Endothelial cell of umbilical vein (primary cell): Measurements from ENCODE around the gene BATF. TPM values are rescaled to one million over a fixed set of nuclear protein-coding genes. Genes with fewer than 3 reads are reported as not detected.

Source experiments
- BruUV-seq: library from RNA; stranded (reverse); fragments of 400-500 nt; replicated peaks from 2 replicates; lab custom pipeline; 2021; lab: Mats Ljungman, UMichigan
- CTCF ChIA-PET: fragments of 300-600, 350-600 bp; sonication (Branson Sonifier 250); formaldehyde crosslinking; loops from one replicate; lab custom pipeline; 2021; ENCODE audit warnings: antibody characterized with exemption, inconsistent platforms; lab: Charles Lee
- POLR2A ChIA-PET: fragments of 300-600, 350-600 bp; sonication (Branson Sonifier 250); formaldehyde crosslinking; loops from one replicate; lab custom pipeline; 2021; ENCODE audit warnings: antibody characterized with exemption, inconsistent platforms; lab: Charles Lee
- DNase-seq: peaks from one replicate; pipeline ENCODE4 v3.0.0-alpha.2; 2011; ENCODE audit warnings: low read depth, low spot score
- FAIRE-seq: peaks from 2 replicates; lab custom pipeline; 2011; peaks lifted over from hg19 to GRCh38; lab: Jason Lieb, UNC
- H2AFZ ChIP-seq: 2 replicates; pipeline ENCODE4 v1.6.0; 2012; ENCODE audit warnings: low read depth, low read length, control low read depth, inconsistent platforms
- H3K27ac ChIP-seq: 2 replicates; pipeline ENCODE4 v1.5.1; 2011; ENCODE audit warnings: low read depth, mild to moderate bottlenecking, control low read depth, low read length, moderate library complexity; ENCODE audit not compliant: insufficient read depth
- H3K27me3 ChIP-seq, 2 experiments: 2 replicates each; pipeline versions ENCODE4 v1.6.0 to v1.6.1; 2011; ENCODE audit warnings: low read length in 2 of 2, mixed read lengths in 1 of 2; ENCODE audit not compliant: control insufficient read depth in 2 of 2, insufficient read depth in 2 of 2
- H3K36me3 ChIP-seq, 2 experiments: 2 replicates in 1 of 2; 3 replicates in 1 of 2; pipeline ENCODE4 v1.5.1; 2011; ENCODE audit warnings: low read length in 2 of 2, mild to moderate bottlenecking in 1 of 2, moderate library complexity in 1 of 2; ENCODE audit not compliant: control insufficient read depth in 2 of 2, insufficient read depth in 2 of 2; ENCODE audit errors: extremely low read depth in 1 of 2
- H3K4me1 ChIP-seq: 3 replicates; pipeline ENCODE4 v1.5.1; 2011; ENCODE audit warnings: mild to moderate bottlenecking, low read length; ENCODE audit not compliant: control insufficient read depth, insufficient read depth; ENCODE audit errors: extremely low read depth
- H3K4me2 ChIP-seq: 2 replicates; pipeline ENCODE4 v1.6.1; 2011; ENCODE audit warnings: low read length, control low read depth, mixed read lengths; ENCODE audit not compliant: insufficient read depth
- H3K4me3 ChIP-seq, 3 experiments: fragments of 200-600 bp in 1 of 3; sonication (generic), shearing (Covaris generic) in 1 of 3; replicated peaks in 1 of 3; 2 replicates each; pipeline ENCODE4 v1.5.1; 2011 to 2016; ENCODE audit warnings: control low read depth in 3 of 3, low read length in 3 of 3, mild to moderate bottlenecking in 2 of 3, inconsistent platforms in 1 of 3, low read depth in 1 of 3, moderate library complexity in 1 of 3; ENCODE audit not compliant: insufficient read depth in 1 of 3
- H3K79me2 ChIP-seq: 2 replicates; pipeline ENCODE4 v1.6.0; 2012; ENCODE audit warnings: low read length, inconsistent platforms; ENCODE audit not compliant: control insufficient read depth, insufficient read depth
- H3K9ac ChIP-seq: replicated peaks from 2 replicates; pipeline ENCODE3; 2011; ENCODE audit warnings: low read length, control low read depth; ENCODE audit not compliant: insufficient read depth; ENCODE audit errors: extremely low read depth
- H3K9me1 ChIP-seq: replicated peaks from 3 replicates; pipeline ENCODE4 v1.6.0; 2011; ENCODE audit warnings: mild to moderate bottlenecking, low read length; ENCODE audit not compliant: control insufficient read depth, insufficient read depth; ENCODE audit errors: extremely low read depth
- H3K9me3 ChIP-seq: replicated peaks from 2 replicates; pipeline ENCODE4 v1.5.1; 2012; ENCODE audit warnings: low read length, inconsistent platforms; ENCODE audit not compliant: control insufficient read depth, insufficient read depth
- H4K20me1 ChIP-seq: replicated peaks from 2 replicates; pipeline ENCODE3; 2011; ENCODE audit warnings: mild to moderate bottlenecking, low read length; ENCODE audit not compliant: control insufficient read depth, insufficient read depth; ENCODE audit errors: extremely low read depth
- EZH2 ChIP-seq: IDR thresholded peaks from 2 replicates; pipeline ENCODE4 v1.6.1; 2012; ENCODE audit warnings: borderline replicate concordance, low read depth, mild to moderate bottlenecking, moderate library complexity, low read length, inconsistent platforms; ENCODE audit not compliant: severe bottlenecking
- FOS ChIP-seq: IDR thresholded peaks from 2 replicates; pipeline ENCODE4 v1.6.1; 2011; ENCODE audit warnings: mild to moderate bottlenecking, low read length, moderate library complexity, borderline replicate concordance; ENCODE audit not compliant: insufficient read depth
- GATA2 ChIP-seq: IDR thresholded peaks from 2 replicates; pipeline ENCODE4 v1.7.0; 2011; ENCODE audit warnings: low read depth, mild to moderate bottlenecking, moderate library complexity, mixed read lengths, low read length; ENCODE audit not compliant: insufficient read length, insufficient read depth
- JUN ChIP-seq: IDR thresholded peaks from 2 replicates; pipeline ENCODE4 v1.6.1; 2011; ENCODE audit warnings: borderline replicate concordance, low read depth; ENCODE audit not compliant: insufficient read length, insufficient read depth
- MYC ChIP-seq: IDR thresholded peaks from one replicate; pipeline ENCODE4 v1.6.1; 2011; ENCODE audit warnings: mild to moderate bottlenecking, low read depth, low read length
- POLR2A ChIP-seq: IDR thresholded peaks from 2 replicates; pipeline ENCODE4 v1.6.1; 2012; ENCODE audit warnings: low read depth, mild to moderate bottlenecking, control low read depth, low read length
- POLR2AphosphoS5 ChIP-seq: IDR thresholded peaks from 2 replicates; pipeline ENCODE4 v1.6.1; 2012; ENCODE audit warnings: low read depth, mild to moderate bottlenecking, control low read depth, low read length, moderate library complexity; ENCODE audit not compliant: insufficient read depth
- dilution Hi-C: fragments of 300-500 bp; cut with MboI; formaldehyde crosslinking; loops from one replicate; pipeline ENCODE4 v1.15.0; 2019; ENCODE audit warnings: low sequenced_read_pairs; ENCODE audit not compliant: extremely low pct_ligation_motif_present
- intact Hi-C: fragments of 100-400 bp; cut with micrococcal nuclease; formaldehyde crosslinking; loops from one replicate; pipeline ENCODE4 v1.10.0; 2022
- polyA plus RNA-seq, 4 experiments: library from polyadenylated mRNA; depleted of rRNA in 3 of 4; stranded (reverse) in 3 of 4; unstranded in 1 of 4; fragments of >200 nt; gene quantifications; 2 replicates each; pipeline versions ENCODE4 v1.2.1 to v1.2.3, GENCODE V29; 2011 to 2012; ENCODE audit warnings: missing spikeins in 1 of 4
- total RNA-seq: library from RNA; stranded (reverse); gene quantifications from 2 replicates; pipeline ENCODE4 v1.2.3, GENCODE V29; 2021
- TF ChIP-seq, protein P1 (sequence below), 2 donors: IDR thresholded peaks; 1 replicate in 1 of 2; 2 replicates in 1 of 2; pipeline ENCODE4 v1.5.1; 2011; ENCODE audit warnings: low read length in 2 of 2, mild to moderate bottlenecking in 2 of 2, moderate library complexity in 2 of 2, control low read depth in 1 of 2, inconsistent platforms in 1 of 2, low read depth in 1 of 2; ENCODE audit not compliant: insufficient read depth in 1 of 2; ENCODE audit errors: extremely low read depth in 1 of 2
- TF ChIP-seq, protein P2 (sequence below): IDR thresholded peaks from 2 replicates; pipeline ENCODE4 v1.6.1; 2011; ENCODE audit not compliant: insufficient read depth, insufficient read length

BATF gene
- total and polyA plus RNA-seq, 2 donors (not counting 3 experiments of a cell fraction or from before 2014, with no cell fraction given), result not detected

DNA sequence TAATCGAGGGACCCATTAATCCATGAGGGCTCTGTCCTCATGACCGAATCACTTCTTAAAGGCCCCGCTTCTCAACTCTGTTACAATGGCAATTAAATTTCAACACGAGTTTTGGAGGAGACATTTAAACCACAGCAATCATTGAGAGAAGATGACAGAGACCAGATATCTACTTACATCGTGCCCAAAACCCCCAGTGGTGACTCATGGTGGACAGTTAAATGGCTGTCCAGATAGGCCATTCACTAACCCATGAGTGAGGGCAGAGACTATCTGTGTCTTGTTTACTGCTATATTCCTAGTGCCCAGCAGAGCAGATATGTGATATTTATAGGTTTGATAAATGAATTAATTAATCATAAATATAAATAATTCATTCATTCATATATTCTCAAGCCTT lies 36.2 kb downstream of the BATF start:
- FAIRE-seq, result no peak
- no peaks in the 10 kb centered on the region for H3K9me1 ChIP-seq
- peaks cover 0 to 5% of the 10 kb centered on the region in 2 experiments for H3K27me3 ChIP-seq
- no peak overlapping the region for H2AFZ ChIP-seq
- dilution Hi-C loops, result no loop called here
- no peaks in the 10 kb centered on the region for H3K36me3 ChIP-seq
- H3K4me3 ChIP-seq, result no peak overlapping the region
- no peak overlapping the region for H3K9ac ChIP-seq
- no peak overlapping the region for H3K4me2 ChIP-seq
- H3K4me1 ChIP-seq, result no peaks in the 10 kb centered on the region
- no peaks in the 10 kb centered on the region for H3K9me3 ChIP-seq
- intact Hi-C loops, result no loop called here
- ChIA-PET CTCF (no interaction called here), POLR2A (no interaction called here)
- BruUV-seq, result no TSS peak
- no peaks in the 10 kb centered on the region for H4K20me1 ChIP-seq
- H3K79me2 ChIP-seq, result no peaks in the 10 kb centered on the region
- no peak for TF ChIP-seq GATA2
- no peak for TF ChIP-seq FOS
- no peak for TF ChIP-seq MYC
- no peak for TF ChIP-seq JUN
- TF ChIP-seq POLR2A, result no peak
- no peak for TF ChIP-seq POLR2AphosphoS5
- no peak for TF ChIP-seq EZH2
- TF ChIP-seq, protein P1, sequence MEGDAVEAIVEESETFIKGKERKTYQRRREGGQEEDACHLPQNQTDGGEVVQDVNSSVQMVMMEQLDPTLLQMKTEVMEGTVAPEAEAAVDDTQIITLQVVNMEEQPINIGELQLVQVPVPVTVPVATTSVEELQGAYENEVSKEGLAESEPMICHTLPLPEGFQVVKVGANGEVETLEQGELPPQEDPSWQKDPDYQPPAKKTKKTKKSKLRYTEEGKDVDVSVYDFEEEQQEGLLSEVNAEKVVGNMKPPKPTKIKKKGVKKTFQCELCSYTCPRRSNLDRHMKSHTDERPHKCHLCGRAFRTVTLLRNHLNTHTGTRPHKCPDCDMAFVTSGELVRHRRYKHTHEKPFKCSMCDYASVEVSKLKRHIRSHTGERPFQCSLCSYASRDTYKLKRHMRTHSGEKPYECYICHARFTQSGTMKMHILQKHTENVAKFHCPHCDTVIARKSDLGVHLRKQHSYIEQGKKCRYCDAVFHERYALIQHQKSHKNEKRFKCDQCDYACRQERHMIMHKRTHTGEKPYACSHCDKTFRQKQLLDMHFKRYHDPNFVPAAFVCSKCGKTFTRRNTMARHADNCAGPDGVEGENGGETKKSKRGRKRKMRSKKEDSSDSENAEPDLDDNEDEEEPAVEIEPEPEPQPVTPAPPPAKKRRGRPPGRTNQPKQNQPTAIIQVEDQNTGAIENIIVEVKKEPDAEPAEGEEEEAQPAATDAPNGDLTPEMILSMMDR (IDR thresholded peaks at IDR 0.05; ENCODE audit: extremely low read depth in 1 of 2, insufficient read depth in 1 of 2, low read depth in 1 of 2, low read length in 2 of 2), result no peak
- TF ChIP-seq, protein P2, sequence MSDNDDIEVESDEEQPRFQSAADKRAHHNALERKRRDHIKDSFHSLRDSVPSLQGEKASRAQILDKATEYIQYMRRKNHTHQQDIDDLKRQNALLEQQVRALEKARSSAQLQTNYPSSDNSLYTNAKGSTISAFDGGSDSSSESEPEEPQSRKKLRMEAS, result no peak
- DNase-seq, result no peak
- H3K27ac ChIP-seq, result no peak overlapping the region
